Kidney tubule cell (primary cell): ENCODE measurements around the gene SPRING1.
"Not testable (repeated sequence)": the region's sequence is repeated elsewhere in the genome, so short reads cannot be mapped to it uniquely, and the experiment has no call there.

ENCODE experiments used
- DNase-seq: peaks from one replicate; pipeline ENCODE4 v3.0.0-alpha.2; 2018; ENCODE audit warnings: low spot score

Gene SPRING1, protein sequence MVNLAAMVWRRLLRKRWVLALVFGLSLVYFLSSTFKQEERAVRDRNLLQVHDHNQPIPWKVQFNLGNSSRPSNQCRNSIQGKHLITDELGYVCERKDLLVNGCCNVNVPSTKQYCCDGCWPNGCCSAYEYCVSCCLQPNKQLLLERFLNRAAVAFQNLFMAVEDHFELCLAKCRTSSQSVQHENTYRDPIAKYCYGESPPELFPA

DNA sequence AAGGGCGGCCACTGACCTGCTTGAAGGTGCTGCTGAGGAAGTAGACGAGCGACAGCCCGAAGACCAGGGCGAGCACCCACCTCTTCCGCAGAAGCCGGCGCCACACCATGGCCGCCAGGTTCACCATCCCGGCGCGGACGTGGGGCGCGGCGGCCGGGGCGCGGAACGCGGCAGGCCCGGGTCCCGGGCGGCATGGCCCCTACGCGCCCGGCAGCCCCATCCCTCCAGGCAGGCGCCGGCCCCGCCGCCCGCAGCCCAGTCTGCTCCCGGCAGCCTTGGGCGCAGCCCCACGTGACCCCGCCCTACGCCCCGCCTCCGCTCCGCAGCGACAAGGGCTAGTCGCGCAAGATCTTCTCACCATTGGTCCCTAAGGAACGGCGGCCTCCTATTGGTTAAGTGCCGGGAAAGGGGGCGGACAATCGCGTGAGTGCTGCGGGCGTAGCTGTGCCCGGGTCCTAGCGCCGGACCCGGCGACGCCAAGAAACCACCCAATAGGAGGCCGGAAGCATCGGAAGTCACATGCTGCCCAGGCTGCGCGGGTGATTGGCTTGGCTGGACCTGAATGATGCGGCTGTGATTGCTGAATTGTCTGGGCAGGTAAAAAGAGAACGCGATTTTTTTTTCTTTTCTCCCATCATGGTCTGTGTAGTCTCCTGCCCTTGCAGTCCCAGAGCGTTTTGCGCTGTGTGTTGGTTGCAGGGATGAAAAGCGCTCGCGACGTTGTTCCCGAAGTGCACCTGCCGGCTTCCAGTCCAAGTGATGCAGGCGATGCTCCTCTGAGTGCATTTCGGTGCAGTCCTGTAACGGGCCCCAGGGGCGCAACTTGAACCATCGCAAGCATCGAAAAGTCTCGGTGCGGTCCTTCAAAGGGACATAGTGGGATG is at the start of gene SPRING1, which contains the start of gene RNFT2:
Gene SPRING1, minus strand, starts transcription at position 296 of the 884 bp plus-strand sequence. Its CDS starts 169 bp downstream, at position 127.
Gene RNFT2, plus strand, starts transcription at position 542 of the 884 bp plus-strand sequence. CDS start 2,183 bp downstream, outside the sequence.
- DNase-seq = peak; percentile 99

DNA sequence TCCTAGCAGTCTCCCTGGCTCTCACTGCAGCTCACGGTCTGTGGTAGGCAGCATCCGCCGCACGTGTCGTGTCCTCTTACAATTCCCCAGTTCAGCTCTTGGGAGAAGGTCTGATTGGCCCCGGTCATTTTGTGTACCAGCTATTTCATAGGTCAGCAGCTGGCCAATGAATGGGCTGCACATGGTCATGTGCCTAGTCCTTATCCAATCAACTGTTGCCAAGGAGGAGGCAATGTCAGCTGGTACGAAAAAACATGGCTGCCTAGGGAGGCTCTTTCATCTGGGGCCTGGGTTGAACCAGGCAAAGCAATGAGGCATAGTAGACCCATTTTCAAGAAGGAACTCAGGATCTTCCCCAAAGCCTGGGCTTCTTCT is 46.4 kb upstream of the SPRING1 start:
- no peak for DNase-seq

DNA sequence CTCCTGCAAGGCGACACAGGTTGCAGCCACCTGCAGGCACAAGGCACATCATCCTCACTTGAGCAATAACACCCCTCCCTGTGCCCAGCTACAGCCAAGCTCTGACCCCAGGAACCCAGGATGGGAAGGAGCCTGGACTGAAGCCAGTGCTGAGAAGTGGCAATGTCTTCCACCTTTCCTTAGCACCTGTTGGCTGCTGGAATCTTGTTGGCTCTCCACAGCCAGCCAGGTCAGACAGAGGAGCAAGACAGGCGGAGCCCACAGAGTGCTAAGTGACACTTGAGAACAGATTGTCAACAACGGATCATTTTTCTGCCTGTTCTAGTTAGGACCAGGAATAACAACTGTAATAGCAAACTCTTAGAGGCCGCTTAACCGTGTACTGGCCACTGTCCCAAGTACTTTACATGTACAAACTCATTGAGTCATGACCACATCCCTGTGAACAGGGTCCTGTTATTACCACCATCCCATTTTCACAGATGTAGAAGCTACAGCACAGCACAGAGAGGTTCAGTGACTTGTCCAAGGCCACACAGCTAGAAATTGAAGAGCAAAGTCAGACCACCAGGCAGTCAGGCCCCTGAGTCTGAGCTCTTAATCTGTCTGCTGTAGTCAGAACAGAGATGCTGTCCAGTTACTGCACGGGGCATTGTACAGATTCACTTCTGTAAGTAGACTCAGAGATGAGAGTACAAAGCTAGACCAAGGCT is 45.8 kb upstream of the SPRING1 start:
- no peak for DNase-seq

DNA sequence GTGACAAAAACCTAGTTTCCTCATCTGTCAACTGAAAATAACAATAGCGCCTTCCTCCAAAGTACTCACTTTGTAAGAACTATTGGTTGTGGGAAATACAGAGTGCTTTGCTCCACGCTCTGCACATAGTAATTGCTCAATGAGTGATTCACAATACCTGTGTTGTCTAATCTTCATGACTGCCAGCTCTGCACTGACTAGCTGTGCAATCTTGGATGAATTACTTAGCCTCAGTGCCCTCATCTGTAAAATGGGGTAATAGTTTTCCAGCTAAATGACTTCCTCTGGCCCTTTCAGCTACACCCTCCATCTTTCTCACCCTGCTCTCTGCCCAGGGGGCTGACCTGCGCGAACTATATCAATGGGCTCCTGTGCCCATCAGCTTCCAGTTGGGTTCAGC is 43.1 kb upstream of the SPRING1 start:
- no peak for DNase-seq

DNA sequence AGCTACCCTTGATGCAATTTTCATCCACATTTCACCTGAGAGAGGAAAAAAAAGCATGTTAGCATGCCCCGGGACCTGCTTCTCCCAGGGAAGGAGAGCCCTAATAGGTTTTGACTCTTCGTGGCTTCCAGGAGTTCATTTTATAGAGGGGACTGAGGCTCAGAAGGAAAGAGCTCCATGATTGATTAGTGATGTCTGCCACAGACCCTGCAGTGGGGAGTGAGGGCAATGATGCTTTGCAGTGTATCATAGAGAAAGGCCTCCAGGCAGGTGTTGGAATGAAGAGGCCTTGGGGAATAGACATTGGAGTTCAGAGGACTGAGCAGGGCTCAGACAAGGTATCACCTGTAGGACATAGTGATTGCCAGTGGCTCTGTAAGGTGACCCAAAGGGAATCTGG is 41.7 kb upstream of the SPRING1 start:
- DNase-seq = no peak

DNA sequence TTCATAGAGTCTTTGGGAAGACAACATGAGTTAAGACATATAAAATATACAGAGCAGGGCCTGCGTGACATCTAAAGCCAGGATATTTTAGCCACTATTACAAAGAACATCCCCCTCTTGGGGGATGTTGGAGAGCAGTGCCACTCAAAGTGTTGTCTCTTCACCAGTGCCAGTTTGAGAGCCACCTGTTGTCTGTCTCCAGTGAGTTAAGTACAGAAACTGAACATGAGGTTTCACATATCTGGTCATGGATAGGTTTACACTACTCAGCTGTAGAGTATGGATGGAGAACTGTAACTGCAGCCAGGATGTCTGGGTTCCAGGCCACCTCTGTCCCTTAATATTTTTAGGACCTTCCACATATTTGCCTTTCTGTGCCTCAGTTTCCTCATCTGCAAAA is 39.4 kb upstream of the SPRING1 start:
- no peak for DNase-seq

DNA sequence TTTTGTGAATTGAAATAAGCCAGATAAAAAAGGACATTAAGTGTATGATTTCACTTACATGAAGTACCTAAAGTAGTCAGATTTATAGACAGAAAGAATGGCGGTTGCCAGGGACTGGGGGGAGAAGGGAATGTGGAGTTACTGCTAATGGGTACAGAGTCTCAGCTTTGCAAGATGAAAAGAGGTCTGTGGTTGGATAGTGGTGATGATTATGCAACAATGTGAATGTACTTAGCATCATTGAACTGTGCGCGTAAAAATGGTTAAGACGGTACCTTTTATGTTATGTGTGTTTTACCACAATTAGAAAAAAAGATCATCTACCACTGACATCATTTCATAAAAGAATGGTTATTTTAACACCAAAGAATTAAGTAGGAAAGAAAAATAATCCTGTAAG is 36.2 kb upstream of the SPRING1 start:
- DNase-seq = no peak

DNA sequence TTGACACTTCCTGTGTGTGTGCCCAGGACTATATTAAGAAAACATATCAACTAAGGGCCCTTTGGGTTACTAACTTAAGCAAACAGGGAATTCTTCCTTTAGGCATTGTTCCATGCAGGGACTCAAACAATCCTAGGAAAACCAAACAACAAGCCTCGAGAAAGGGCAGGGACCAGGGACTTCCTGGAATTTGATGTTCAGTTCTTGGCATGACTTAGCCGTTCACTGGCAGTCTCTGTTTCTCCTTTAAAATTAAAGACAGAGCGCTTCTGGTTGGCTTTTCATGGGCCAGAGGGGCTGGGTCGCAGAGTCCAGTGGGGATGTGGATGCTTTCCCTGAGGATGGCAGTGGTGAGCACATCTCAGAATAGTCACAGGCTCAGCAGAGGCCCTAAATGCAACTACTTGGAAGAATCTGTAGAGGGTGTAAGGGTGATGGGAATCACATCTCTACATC is 35.4 kb upstream of the SPRING1 start:
- no peak for DNase-seq

DNA sequence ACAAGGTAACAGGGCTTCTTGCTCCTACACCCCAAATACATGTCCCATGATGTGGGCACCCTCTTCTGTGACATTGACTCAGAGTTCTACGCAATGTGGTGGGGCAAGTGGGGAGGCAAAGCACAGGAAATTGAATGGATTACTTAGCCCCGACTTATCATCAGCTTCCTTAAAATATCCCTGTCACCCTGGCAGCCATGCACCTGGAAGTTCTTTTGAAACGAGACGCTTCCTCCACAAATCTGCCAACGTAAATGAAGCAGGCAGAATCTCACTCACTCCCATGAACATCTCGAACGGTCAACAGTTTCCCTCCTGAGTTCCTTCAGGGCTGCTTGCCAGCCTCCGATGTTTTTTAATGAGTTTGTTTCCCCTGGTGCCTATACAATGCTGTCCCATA is 33.8 kb upstream of the SPRING1 start:
- DNase-seq = peak; percentile 77

DNA sequence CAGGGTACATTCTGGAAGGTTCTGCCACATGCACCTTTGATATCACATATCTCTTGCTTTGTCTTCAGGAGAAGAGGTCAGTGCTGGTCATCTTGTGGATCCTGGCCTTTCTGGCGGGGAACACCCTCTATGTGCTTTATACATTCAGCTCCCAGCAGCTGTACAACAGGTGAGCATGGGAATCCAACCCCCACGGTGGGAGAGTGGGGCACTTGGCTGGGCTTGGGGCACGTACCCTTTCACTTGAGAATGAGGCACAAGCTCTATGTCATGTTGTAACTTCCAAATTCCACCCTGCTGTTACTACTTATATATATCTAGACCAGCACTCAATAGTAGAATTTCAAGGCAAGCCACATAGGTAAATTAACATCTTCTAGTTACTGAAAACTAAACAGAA is 28.9 kb upstream of the SPRING1 start:
- no peak for DNase-seq

DNA sequence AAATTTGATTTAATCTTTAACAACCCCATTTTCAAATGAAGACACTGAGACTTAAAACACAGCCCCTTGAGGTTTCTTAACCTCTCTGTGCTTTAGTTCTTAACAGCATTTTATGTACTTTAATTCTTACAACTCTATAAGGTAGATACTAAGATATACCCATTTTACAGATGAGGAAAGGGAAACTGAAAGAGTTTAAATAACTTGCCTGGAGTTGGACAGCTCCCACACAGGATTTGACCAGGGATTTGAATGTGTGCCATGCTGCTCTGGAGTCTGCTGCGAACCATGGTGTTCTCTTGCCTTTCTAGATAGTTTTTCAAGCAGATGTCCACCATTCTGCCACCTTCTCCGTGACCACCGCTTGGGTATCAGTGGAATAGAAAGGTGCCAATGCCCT is 28.4 kb upstream of the SPRING1 start:
- DNase-seq = no peak

DNA sequence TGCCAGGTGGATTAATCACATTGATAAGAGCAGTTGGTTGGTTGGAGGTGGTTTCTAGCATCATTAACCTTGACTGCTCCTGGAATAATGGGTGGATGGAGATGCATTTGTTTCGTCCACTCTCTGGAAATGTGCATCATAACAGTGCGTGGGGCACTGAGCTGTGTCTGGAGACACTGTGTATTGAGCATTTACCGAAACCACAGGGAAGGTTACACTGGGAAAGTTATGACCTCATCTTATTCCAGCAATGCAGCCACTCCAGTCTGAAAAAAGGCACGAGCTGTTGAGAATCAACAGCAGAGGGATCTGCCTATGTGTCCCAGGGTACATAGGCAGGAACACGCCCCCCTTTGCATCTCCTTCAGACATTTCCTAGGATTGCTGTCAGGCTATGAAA is 27.4 kb upstream of the SPRING1 start:
- peak; percentile 90 for DNase-seq

DNA sequence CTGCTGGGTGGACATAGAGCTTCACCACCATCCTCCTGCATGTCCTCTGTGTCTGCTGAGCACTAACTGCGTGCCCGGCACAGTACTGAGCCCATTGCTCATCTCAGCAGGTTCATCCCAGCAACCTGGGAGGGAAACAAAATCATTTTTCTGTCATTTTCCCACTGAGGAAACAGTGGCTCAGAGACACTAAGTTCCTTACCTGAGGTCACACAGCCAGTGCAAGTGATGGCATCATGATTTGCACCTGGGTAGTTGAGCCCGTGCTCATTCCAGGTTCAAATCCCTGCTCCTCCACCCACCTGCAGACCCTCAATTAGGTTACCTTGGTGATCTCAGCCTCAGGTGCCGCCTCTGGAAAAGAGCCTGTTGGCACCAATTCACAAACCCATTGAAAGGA is 23.6 kb upstream of the SPRING1 start:
- DNase-seq = no peak

DNA sequence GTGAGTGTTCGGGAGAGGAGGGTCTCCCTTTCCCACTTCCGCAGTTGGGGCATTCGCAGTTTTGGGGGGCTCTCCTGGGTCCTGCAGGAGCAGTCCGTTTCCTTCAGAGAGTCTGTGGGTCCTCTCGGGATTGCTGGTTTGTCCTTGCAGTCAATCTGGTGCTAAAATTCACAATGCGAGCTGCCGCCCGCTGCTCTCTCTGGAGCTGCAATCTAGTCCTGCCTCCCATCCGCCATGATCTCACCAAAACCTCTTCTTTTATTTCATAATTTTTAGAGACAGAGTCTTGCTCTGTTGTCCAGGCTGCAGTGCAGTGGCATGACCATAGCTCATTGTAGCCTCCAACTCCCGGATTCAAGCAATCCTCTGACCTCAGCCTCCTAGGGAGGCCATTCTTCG is 22.8 kb upstream of the SPRING1 start:
- no peak for DNase-seq

DNA sequence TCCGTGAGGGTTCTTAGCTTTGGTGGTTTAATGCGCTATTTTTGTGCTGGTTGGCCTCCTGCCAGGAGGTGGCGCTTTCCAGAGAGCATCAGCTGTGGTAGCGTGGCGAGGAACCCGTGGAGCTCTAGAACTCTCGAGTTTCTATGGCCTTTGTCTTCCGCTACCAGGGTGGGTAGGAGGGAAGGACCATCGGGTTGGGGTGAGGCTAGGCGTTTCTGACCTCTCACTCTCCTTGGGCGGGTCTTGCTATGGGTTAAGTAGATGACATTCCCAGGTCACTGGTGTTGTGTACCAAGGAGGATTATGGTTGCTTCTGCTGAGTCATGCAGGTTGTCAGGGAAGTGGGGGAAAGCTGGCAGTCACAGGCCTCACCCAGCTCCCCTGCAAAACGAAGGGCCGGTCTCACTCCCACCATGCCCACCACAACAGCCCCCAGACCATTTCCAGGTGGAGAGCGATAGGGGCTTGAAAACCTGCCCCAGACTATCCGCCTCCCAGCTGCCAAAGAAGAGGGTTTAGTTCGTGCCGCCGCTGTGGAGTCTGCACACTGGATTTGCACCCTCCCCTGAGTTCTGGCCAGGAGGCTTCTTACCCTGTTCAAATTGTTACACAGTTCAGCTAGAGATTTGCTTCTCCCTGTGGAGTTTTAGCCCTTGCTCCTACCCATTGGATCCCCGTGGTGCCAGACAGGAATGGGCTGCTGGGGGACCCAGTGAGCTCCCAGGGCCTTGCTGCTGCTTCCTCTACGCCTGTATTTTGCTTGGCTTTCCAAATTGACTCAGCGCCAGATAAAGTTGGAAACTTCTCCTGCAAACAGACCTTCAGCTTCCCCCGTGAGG is 22.1 kb upstream of the SPRING1 start:
- DNase-seq = no peak

DNA sequence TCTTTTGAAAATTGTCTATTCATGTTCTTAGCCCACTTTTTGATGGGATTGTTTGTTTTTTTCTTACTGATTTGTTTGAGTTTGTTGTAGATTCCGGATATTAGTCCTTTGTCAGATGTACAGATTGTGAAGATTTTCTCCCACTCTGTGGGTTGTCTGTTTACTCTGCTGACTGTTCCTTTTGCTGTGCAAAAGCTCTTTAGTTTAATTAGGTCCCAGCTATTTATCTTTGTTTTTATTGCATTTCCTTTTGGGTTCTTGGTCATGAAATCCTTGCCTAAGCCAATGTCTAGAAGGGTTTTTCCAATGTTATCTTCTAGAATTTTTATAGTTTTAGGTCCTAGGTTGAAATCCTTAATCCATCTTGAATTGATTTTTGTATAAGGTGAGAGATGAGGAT is 16.9 kb upstream of the SPRING1 start:
- DNase-seq = not testable (repeated sequence)

DNA sequence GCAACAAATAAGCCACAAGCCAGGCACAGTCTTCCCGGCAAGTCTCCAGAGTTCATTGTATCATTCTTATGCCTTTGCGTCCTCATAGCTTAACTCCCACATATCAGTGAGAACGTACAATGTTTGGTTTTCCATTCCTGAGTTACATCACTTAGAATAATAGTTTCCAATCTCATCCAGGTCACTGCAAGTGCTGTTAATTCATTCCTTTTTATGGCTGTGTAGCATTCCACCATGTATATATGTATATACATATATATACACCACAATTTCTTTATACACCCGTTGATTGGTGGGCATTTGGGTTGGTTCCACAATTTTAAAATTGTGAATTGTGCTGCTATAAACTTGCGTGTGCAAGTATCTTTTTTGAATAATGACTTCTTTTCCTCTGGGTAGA is 16.2 kb upstream of the SPRING1 start:
- not testable (repeated sequence) for DNase-seq

DNA sequence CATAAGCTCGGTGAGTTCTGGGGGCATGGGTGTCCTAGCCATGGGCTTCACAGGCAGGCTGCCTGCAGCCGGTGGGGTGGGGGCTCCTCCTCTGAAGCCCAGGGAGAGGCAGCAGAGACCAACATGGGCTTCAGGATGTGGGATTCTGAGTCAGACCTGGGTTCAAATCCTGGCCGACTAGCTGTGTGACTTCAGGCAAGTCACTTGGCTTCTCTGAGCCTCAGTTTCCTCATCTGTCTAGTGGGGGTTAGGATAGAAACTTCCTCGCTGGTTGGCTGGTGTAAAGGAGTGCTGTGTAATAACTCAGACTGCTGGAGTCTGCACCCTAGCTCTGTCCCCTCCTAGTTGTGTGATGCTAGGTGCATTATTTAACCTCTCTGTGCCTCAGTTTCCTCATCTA is 12.4 kb upstream of the SPRING1 start:
- DNase-seq = no peak

DNA sequence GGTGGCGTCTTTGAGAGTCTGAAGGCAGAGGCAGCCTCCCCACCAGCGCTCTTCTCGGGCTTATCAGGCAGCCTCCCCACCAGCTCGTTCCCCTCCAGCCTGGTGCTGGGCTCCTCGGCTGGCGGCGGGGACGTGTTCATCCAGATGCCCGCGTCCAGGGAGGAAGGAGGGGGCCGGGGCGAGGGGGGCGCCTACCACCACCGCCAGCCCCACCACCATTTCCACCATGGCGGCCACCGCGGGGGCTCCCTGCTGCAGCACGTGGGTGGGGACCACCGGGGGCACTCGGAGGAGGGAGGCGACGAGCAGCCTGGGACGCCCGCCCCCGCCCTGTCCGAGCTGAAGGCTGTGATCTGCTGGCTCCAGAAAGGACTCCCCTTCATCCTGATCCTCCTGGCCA is 12.0 kb upstream of the SPRING1 start:
- DNase-seq = no peak

DNA sequence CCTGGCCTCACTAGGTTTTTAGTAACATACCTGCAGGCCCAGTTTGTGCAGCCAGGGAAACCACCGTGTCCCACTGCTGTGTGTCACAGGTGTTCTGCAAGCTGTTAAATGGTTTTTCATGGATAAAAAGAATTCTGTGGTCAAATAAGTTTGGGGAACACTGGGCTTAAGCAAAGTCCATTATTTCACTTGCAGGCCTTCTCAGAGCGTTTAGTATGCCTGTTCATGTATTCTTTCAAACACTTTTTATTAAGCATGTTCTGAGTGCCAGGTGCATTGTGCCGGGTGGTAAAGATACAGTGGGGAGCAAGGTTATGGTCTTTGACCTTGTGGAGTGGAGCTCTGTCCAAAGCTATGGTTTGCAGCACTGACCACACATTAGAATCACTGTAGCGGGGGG is 7.7 kb upstream of the SPRING1 start:
- DNase-seq = no peak

DNA sequence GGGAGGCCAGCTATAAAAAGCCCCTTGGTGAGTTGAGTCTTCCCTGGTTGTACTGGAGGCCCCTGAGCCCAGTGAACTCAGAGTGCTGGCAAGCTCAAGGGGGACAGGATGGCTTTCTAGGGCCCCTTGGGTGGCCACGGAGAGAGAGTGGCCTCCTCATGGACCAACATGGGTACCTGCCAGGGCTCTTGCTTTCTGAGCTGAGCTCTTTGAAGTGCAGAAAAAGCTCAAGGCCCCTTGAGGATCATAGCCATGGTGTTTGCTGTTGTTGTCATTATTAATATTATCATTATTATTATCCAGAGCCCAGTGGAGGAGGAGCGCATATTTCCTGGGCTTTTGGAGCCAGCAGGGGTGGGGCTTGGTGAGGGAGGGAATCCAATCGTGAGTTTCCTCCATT is 6.9 kb upstream of the SPRING1 start:
- DNase-seq = no peak

DNA sequence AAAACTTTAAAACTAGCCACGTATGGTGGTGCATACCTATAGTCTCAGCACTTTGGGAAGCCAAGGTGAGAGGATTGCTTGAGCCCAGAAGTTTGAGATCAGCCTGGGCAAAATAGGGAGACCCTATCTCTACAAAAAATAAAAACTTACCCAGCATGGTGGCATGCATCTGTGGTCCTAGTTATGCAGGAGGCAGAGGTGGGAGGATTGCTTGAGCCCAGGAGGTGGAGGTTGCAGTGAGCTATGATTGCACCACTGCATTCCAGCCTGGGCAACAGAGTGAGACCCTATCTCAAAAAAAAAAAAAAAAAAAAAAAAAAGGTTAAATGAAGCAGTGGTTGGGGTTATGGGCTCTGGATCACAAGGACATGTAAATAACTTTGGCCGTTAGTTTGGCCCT is 4.9 kb upstream of the SPRING1 start:
- not testable (repeated sequence) for DNase-seq
